CD4-positive, alpha-beta T cell (primary cell): ENCODE results near the gene CPED1. TPM values are rescaled to one million over a fixed set of nuclear protein-coding genes. Genes with fewer than 3 reads are reported as not detected.

Experiments
- ATAC-seq: fragments of 200-7000 bp; cut with Tn5 transposase; one replicate; pipeline ENCODE4 v1.10.0; 2022; ENCODE audit warnings: mild to moderate bottlenecking; ENCODE audit not compliant: poor library complexity
- CTCF ChIA-PET: fragments of 350-600 bp; sonication (Branson Sonifier 250); formaldehyde crosslinking; loops from one replicate; lab custom pipeline; 2021; ENCODE audit warnings: antibody characterized with exemption, inconsistent platforms; lab: Charles Lee
- POLR2A ChIA-PET: fragments of 350-600 bp; sonication (Branson Sonifier 250); formaldehyde crosslinking; loops from one replicate; lab custom pipeline; 2021; ENCODE audit warnings: antibody characterized with exemption, inconsistent platforms; lab: Charles Lee
- DNase-seq, 14 experiments: peaks; one replicate each; pipeline ENCODE4 v3.0.0-alpha.2; 2013 to 2020; ENCODE audit warnings: mixed read lengths in 2 of 14
- H3K27ac ChIP-seq, 2 donors: one replicate each; pipeline versions ENCODE4 v1.5.1 to v1.7.0; 2013; ENCODE audit warnings: low read length in 2 of 2, low read depth in 1 of 2, mild to moderate bottlenecking in 1 of 2
- H3K27me3 ChIP-seq, 2 experiments: 1 replicate in 1 of 2; 2 replicates in 1 of 2; pipeline versions ENCODE4 v1.6.1 to v1.7.0; 2013; ENCODE audit warnings: low read length in 2 of 2, control low read depth in 1 of 2, mild to moderate bottlenecking in 1 of 2, moderate library complexity in 1 of 2; ENCODE audit not compliant: insufficient read depth in 2 of 2, control insufficient read depth in 1 of 2
- H3K36me3 ChIP-seq: one replicate; pipeline ENCODE4 v1.6.1; 2013; ENCODE audit warnings: low read length, control low read depth; ENCODE audit not compliant: insufficient read depth
- H3K4me1 ChIP-seq: one replicate; pipeline ENCODE4 v1.6.1; 2013; ENCODE audit warnings: low read length, control low read depth; ENCODE audit not compliant: insufficient read depth
- H3K4me3 ChIP-seq: one replicate; pipeline ENCODE4 v1.5.1; 2013; ENCODE audit warnings: mild to moderate bottlenecking, low read length, moderate library complexity
- H3K9me3 ChIP-seq, 2 experiments: 1 replicate in 1 of 2; 2 replicates in 1 of 2; pipeline versions ENCODE4 v1.6.1 to v1.7.0; 2013; ENCODE audit warnings: low read length in 2 of 2, mild to moderate bottlenecking in 2 of 2, control low read depth in 1 of 2, moderate library complexity in 1 of 2; ENCODE audit not compliant: control insufficient read depth in 1 of 2, insufficient read depth in 1 of 2
- H3K27ac Mint-ChIP-seq: one replicate; pipeline ENCODE4 v1.8.0; 2020; ENCODE audit warnings: mixed read lengths
- H3K27me3 Mint-ChIP-seq: one replicate; pipeline ENCODE4 v1.8.0; 2021; ENCODE audit warnings: mixed read lengths
- H3K36me3 Mint-ChIP-seq: one replicate; pipeline ENCODE4 v1.8.0; 2021; ENCODE audit warnings: low read depth, mixed read lengths
- H3K4me1 Mint-ChIP-seq: one replicate; pipeline ENCODE4 v1.8.0; 2021; ENCODE audit warnings: low read depth, mixed read lengths
- H3K4me3 Mint-ChIP-seq: one replicate; pipeline ENCODE4 v1.8.0; 2020; ENCODE audit warnings: mild to moderate bottlenecking, mixed read lengths
- H3K9me3 Mint-ChIP-seq: one replicate; pipeline ENCODE4 v1.8.0; 2020; ENCODE audit warnings: mixed read lengths
- CTCF ChIP-seq: fragments of 200-600 bp; IDR thresholded peaks from one replicate; pipeline ENCODE4 v1.8.0; 2022; ENCODE audit warnings: antibody characterized with exemption, mild to moderate bottlenecking
- intact Hi-C, 2 experiments: fragments of 100-400 bp; cut with DNase I in 1 of 2; cut with micrococcal nuclease in 1 of 2; formaldehyde crosslinking; loops; one replicate each; pipeline versions ENCODE4 v1.15.1 to v1.9.0; 2023 to 2025; cut with DNase I, micrococcal nuclease
- total RNA-seq, 174 experiments: library from RNA in 2 of 174; stranded (reverse) in 2 of 174; gene quantifications; one replicate each; pipeline ENCODE4 v1.2.3 and lab custom pipeline; 2021 to 2026

Gene CPED1
- total RNA-seq, 2 experiments from 2014 or later: 0.08 to 0.19 TPM

DNA sequence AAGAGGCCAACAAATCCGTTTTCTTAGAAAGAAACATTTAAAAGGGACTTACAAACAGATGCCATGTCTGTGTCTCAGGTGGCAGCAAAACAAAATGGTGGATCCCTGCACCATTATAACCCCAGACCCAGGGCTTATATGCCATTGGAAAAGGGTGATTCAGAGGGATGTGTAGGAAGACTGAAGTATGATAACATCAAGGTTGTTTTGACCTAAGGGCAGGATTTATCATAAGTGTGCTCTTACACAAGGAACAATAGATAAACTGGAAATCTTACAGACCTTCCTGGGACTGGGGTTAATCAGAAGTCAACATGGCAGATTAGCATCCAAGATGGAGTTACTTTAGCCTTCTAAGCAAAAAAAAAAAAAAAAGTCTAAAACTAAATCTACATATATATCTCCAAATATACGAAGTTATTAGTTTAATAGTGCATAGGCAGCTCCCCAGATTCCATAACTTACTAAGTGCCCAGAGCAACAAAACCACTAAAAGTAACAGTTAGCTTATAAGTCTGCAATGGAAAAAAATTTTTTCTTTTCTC, 306.0 kb downstream of the CPED1 start:
- no peaks in the 10 kb centered on the region for H3K27me3 ChIP-seq
- DNase-seq: no peak
- no peak overlapping the region for H3K27ac ChIP-seq
- H3K27ac Mint-ChIP-seq: no peak overlapping the region
- H3K4me3 Mint-ChIP-seq: no peak overlapping the region
- no peaks in the 10 kb centered on the region for H3K36me3 ChIP-seq
- CTCF ChIA-PET: no interaction called here
- no peak overlapping the region for H3K4me3 ChIP-seq
- POLR2A ChIA-PET: no interaction called here
- ATAC-seq: no peak
- peaks cover 14% of the 10 kb centered on the region for H3K27me3 Mint-ChIP-seq
- no peaks in the 10 kb centered on the region for H3K36me3 Mint-ChIP-seq
- no peaks in the 10 kb centered on the region for H3K4me1 ChIP-seq
- no peaks in the 10 kb centered on the region for H3K9me3 Mint-ChIP-seq
- H3K9me3 ChIP-seq: peaks cover 0 to 5% of the 10 kb centered on the region in 2 experiments
- no peaks in the 10 kb centered on the region for H3K4me1 Mint-ChIP-seq
- no peak for TF ChIP-seq CTCF
- intact Hi-C loops: no loop called here

GRCh38 chr7:121297843-121298242, 309.3 kb downstream of the CPED1 start:
- Histone ChIP-seq H3K27me3 (no peaks in the 10 kb centered on the region), H3K9me3 (peaks cover 0 to 5% of the 10 kb centered on the region in 2 experiments), H3K36me3 (no peaks in the 10 kb centered on the region), H3K27ac (no peak overlapping the region), H3K4me3 (no peak overlapping the region), H3K4me1 (no peaks in the 10 kb centered on the region)
- Mint-ChIP-seq H3K27me3 (peaks cover 14% of the 10 kb centered on the region), H3K36me3 (no peaks in the 10 kb centered on the region), H3K4me1 (no peaks in the 10 kb centered on the region), H3K9me3 (no peaks in the 10 kb centered on the region), H3K4me3 (no peak overlapping the region), H3K27ac (no peak overlapping the region)
- no peak for ATAC-seq
- POLR2A ChIA-PET: no interaction called here
- CTCF ChIA-PET: no interaction called here
- intact Hi-C loops: no loop called here
- DNase-seq: no peak
- no peak for TF ChIP-seq CTCF

DNA sequence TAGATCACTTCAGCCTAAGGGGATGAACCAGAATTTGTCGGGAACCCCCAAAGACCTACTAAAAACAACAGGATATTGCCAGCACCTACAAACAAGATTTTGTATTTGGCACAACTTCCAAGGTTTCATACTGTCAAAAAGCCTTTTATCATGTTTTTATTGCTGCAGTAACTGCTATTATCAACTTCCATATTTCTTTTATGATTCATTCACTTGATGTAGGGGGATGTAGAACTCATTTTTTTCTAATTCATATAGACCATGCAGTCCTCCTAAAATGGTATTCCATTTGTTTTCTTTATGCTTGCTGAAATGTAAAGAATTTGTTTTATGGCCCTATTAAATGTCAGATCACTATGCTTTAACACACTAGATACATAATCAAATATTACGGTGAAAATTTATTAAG, 310.3 kb downstream of the CPED1 start:
- Histone ChIP-seq H3K4me3 (no peak overlapping the region), H3K27ac (no peak overlapping the region), H3K27me3 (no peaks in the 10 kb centered on the region), H3K4me1 (no peaks in the 10 kb centered on the region), H3K9me3 (no peaks in the 10 kb centered on the region), H3K36me3 (no peaks in the 10 kb centered on the region)
- H3K36me3 Mint-ChIP-seq: no peaks in the 10 kb centered on the region
- no peak for DNase-seq
- ATAC-seq: no peak
- no peak for TF ChIP-seq CTCF
- H3K9me3 Mint-ChIP-seq: no peaks in the 10 kb centered on the region
- no peak overlapping the region for H3K27ac Mint-ChIP-seq
- H3K4me3 Mint-ChIP-seq: no peak overlapping the region
- H3K4me1 Mint-ChIP-seq: no peaks in the 10 kb centered on the region
- CTCF ChIA-PET: interaction anchor here (1.4 kb wide), 1 partner anchor 36 kb away, joined by 3 read pairs; no protein-coding TSS in a partner anchor
- peaks cover 10% of the 10 kb centered on the region for H3K27me3 Mint-ChIP-seq
- intact Hi-C loops: no loop called here
- POLR2A ChIA-PET: no interaction called here
